Measurements from ENCODE around the gene NEK7.

DNA sequence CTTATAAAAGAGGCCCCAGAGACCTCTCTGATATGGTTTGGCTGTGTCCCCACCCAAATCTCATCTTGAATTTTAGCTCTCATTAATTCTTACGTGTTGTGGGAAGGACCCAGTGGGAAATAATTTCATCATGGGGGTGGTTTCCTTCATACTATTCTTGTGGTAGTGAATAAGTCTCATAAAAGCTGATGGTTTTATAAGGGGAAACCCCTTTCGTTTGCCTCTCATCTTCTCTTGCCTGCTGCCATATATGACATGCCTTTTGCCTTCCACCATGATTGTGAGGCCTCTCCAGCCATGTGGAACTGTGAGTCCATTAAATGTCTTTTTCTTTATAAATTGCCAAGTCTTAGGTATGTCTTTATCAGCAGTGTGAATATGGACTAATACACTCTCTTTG, 22.5 kb upstream of the NEK7 start:
- TF ChIP-seq, protein P1, sequence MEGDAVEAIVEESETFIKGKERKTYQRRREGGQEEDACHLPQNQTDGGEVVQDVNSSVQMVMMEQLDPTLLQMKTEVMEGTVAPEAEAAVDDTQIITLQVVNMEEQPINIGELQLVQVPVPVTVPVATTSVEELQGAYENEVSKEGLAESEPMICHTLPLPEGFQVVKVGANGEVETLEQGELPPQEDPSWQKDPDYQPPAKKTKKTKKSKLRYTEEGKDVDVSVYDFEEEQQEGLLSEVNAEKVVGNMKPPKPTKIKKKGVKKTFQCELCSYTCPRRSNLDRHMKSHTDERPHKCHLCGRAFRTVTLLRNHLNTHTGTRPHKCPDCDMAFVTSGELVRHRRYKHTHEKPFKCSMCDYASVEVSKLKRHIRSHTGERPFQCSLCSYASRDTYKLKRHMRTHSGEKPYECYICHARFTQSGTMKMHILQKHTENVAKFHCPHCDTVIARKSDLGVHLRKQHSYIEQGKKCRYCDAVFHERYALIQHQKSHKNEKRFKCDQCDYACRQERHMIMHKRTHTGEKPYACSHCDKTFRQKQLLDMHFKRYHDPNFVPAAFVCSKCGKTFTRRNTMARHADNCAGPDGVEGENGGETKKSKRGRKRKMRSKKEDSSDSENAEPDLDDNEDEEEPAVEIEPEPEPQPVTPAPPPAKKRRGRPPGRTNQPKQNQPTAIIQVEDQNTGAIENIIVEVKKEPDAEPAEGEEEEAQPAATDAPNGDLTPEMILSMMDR (IDR thresholded peaks at IDR 0.05 in 4 of 5, conservative IDR thresholded peaks at IDR 0.05 in 1 of 5): no peak
- TF ChIP-seq POLR2A (IDR thresholded peaks at IDR 0.05): no peak
